Measurements from ENCODE around the gene PTPRM. TPM values are rescaled to one million over a fixed set of nuclear protein-coding genes. Genes with fewer than 3 reads are reported as not detected.

Gene PTPRM
- total RNA-seq, 1 donor from 2014 or later: 65.5 TPM

DNA sequence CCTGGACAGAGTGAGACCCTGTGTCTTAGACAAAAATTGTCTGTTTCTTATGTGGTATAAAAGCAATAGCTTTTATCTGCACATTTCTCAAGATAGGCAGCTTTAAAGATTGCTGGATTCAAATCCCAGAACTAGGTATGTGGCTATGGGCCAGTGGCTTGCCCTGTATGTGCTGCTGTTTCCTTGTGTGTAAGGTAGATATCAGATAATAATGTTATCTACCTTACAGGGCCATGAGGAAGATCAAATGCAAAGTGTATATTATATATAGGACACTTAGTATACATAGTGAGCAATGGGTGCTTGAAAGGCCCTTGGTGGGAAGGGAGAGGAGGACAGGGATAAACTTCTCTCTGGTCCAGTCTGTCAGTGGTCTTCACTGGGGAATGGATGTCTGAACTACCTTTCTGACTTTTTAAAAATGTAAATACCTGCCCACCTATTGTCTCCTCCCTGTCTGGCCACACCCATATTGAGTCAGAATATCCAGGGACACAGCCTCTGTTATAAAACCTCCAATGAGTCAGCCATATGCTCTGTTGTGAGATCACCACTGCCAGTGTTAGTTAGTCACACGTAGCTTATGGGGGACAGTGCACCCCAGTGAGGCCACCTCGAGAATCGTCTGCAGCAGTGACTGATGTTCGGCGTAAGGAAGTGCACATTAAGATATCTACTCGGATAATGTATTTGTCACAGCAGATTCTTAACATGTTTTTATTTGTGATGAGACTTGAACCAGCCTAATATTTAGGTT lies 383.4 kb downstream of the PTPRM start:
- Histone ChIP-seq H3K36me3 (ENCODE audit: control insufficient read depth, insufficient read depth, low read length) (no peaks in the 10 kb centered on the region), H3K27me3 (ENCODE audit: control insufficient read depth, insufficient read depth, low read length) (no peaks in the 10 kb centered on the region), H3K4me3 (ENCODE audit: low read depth, low read length) (no peak overlapping the region)
- TF ChIP-seq CTCF (IDR thresholded peaks at IDR 0.05; ENCODE audit: insufficient read depth, low read length, poor library complexity, severe bottlenecking): peak; percentile 14
- peak; percentile 60 for DNase-seq (ENCODE audit: low read depth)

- no peak for DNase-seq (ENCODE audit: low read depth)
- no peaks in the 10 kb centered on the region for H3K36me3 ChIP-seq (ENCODE audit: control insufficient read depth, insufficient read depth, low read length)
- H3K4me3 ChIP-seq (ENCODE audit: low read depth, low read length): no peak overlapping the region
- no peaks in the 10 kb centered on the region for H3K27me3 ChIP-seq (ENCODE audit: control insufficient read depth, insufficient read depth, low read length)
- TF ChIP-seq CTCF (IDR thresholded peaks at IDR 0.05; ENCODE audit: insufficient read depth, low read length, poor library complexity, severe bottlenecking): no peak
Observed at GRCh38 chr18:7953095-7953958, 386.2 kb downstream of the PTPRM start.

DNA sequence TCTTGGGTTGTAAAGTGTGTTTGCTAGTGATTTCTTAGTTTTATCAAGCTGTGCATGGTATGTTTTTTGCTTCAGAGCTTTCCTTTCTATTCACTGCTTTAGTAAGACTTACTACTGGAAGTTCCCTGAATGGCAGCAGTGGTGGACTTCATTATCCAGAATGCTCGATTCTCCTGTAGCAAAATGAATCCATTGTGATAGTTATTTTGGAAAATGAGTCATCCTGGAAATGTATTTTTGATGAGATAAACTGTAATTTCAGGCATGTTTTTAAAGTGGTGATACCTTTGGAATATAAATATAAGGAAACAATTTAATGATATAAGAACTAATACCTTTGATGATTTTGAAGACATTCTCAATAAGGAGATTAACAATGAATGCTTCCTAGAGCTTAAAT lies 387.1 kb downstream of the PTPRM start:
- DNase-seq (ENCODE audit: low read depth): no peak

GRCh38 chr18:7955175-7955574 lies 388.1 kb downstream of the PTPRM start:
- TF ChIP-seq CTCF (IDR thresholded peaks at IDR 0.05; ENCODE audit: insufficient read depth, low read length, poor library complexity, severe bottlenecking): no peak
- DNase-seq (ENCODE audit: low read depth): no peak

More for the DNA sequence above, 387.1 kb downstream of the PTPRM start:
- Histone ChIP-seq H3K36me3 (ENCODE audit: control insufficient read depth, insufficient read depth, low read length) (no peaks in the 10 kb centered on the region), H3K27me3 (ENCODE audit: control insufficient read depth, insufficient read depth, low read length) (no peaks in the 10 kb centered on the region), H3K4me3 (ENCODE audit: low read depth, low read length) (no peak overlapping the region)
- no peak for TF ChIP-seq CTCF (IDR thresholded peaks at IDR 0.05; ENCODE audit: insufficient read depth, low read length, poor library complexity, severe bottlenecking)

GRCh38 chr18:7957297-7957696 lies 390.2 kb downstream of the PTPRM start:
- no peak for DNase-seq (ENCODE audit: low read depth)
- H3K36me3 ChIP-seq (ENCODE audit: control insufficient read depth, insufficient read depth, low read length): no peaks in the 10 kb centered on the region
- no peak overlapping the region for H3K4me3 ChIP-seq (ENCODE audit: low read depth, low read length)
- no peaks in the 10 kb centered on the region for H3K27me3 ChIP-seq (ENCODE audit: control insufficient read depth, insufficient read depth, low read length)
- TF ChIP-seq CTCF (IDR thresholded peaks at IDR 0.05; ENCODE audit: insufficient read depth, low read length, poor library complexity, severe bottlenecking): no peak

More at GRCh38 chr18:7955175-7955574, 388.1 kb downstream of the PTPRM start:
- no peaks in the 10 kb centered on the region for H3K36me3 ChIP-seq (ENCODE audit: control insufficient read depth, insufficient read depth, low read length)
- no peaks in the 10 kb centered on the region for H3K27me3 ChIP-seq (ENCODE audit: control insufficient read depth, insufficient read depth, low read length)
- no peak overlapping the region for H3K4me3 ChIP-seq (ENCODE audit: low read depth, low read length)
